Keratinocyte (primary cell): Measurements from ENCODE around the gene RNF175. TPM values are rescaled to one million over a fixed set of nuclear protein-coding genes. Genes with fewer than 3 reads are reported as not detected.

Experiments
- DNase-seq: peaks from one replicate; pipeline ENCODE4 v3.0.0-alpha.2; 2011; ENCODE audit warnings: low read depth, missing footprints, low spot score
- FAIRE-seq: peaks from 2 replicates; lab custom pipeline; 2011; peaks lifted over from hg19 to GRCh38; lab: Jason Lieb, UNC
- H2AFZ ChIP-seq: 2 replicates; pipeline ENCODE4 v1.6.0; 2012; ENCODE audit warnings: low read length, control low read depth, inconsistent platforms; ENCODE audit not compliant: control insufficient read depth
- H3K27ac ChIP-seq: 2 replicates; pipeline ENCODE4 v1.5.1; 2011; ENCODE audit warnings: low read length; ENCODE audit not compliant: control insufficient read depth, insufficient read depth
- H3K27me3 ChIP-seq: 3 replicates; pipeline ENCODE4 v1.6.0; 2011; ENCODE audit warnings: low read length; ENCODE audit not compliant: control insufficient read depth, insufficient read depth; ENCODE audit errors: extremely low read depth
- H3K36me3 ChIP-seq, 2 experiments: 2 replicates in 1 of 2; 3 replicates in 1 of 2; pipeline ENCODE4 v1.5.1; 2011; ENCODE audit warnings: low read length in 2 of 2, mild to moderate bottlenecking in 1 of 2; ENCODE audit not compliant: control insufficient read depth in 2 of 2, insufficient read depth in 2 of 2; ENCODE audit errors: extremely low read depth in 1 of 2
- H3K4me1 ChIP-seq: 3 replicates; pipeline ENCODE4 v1.5.1; 2011; ENCODE audit warnings: low read length; ENCODE audit not compliant: control insufficient read depth, insufficient read depth; ENCODE audit errors: extremely low read depth
- H3K4me2 ChIP-seq: 3 replicates; pipeline ENCODE4 v1.6.0; 2011; ENCODE audit warnings: low read depth, low read length; ENCODE audit not compliant: control insufficient read depth, insufficient read depth; ENCODE audit errors: extremely low read depth
- H3K4me3 ChIP-seq, 3 experiments: fragments of 200-600 bp in 1 of 3; sonication (generic) in 1 of 3; 2 replicates in 2 of 3; 3 replicates in 1 of 3; pipeline ENCODE4 v1.5.1; 2011 to 2016; ENCODE audit warnings: low read length in 3 of 3, mild to moderate bottlenecking in 3 of 3, control low read depth in 2 of 3, inconsistent platforms in 1 of 3, low read depth in 1 of 3, mixed read lengths in 1 of 3, mixed run types in 1 of 3, moderate library complexity in 1 of 3; ENCODE audit not compliant: control insufficient read depth in 2 of 3, insufficient read depth in 2 of 3; ENCODE audit errors: extremely low read depth in 1 of 3
- H3K79me2 ChIP-seq: 2 replicates; pipeline ENCODE4 v1.6.0; 2012; ENCODE audit warnings: low read length; ENCODE audit not compliant: control insufficient read depth, insufficient read depth
- H3K9ac ChIP-seq: 3 replicates; pipeline ENCODE4 v1.6.0; 2011; ENCODE audit warnings: low read length; ENCODE audit not compliant: control insufficient read depth, insufficient read depth; ENCODE audit errors: extremely low read depth
- H3K9me1 ChIP-seq: 3 replicates; pipeline ENCODE4 v1.6.0; 2011; ENCODE audit warnings: low read length; ENCODE audit not compliant: control insufficient read depth, insufficient read depth; ENCODE audit errors: extremely low read depth
- H3K9me3 ChIP-seq: 2 replicates; pipeline ENCODE4 v1.5.1; 2012; ENCODE audit warnings: low read depth, low read length; ENCODE audit not compliant: control insufficient read depth
- H4K20me1 ChIP-seq: 3 replicates; pipeline ENCODE4 v1.6.0; 2011; ENCODE audit warnings: low read length; ENCODE audit not compliant: control insufficient read depth, insufficient read depth; ENCODE audit errors: extremely low read depth
- CTCF ChIP-seq, 3 experiments: IDR thresholded peaks in 1 of 3; conservative IDR thresholded peaks in 1 of 3; optimal IDR thresholded peaks in 1 of 3; 2 replicates in 2 of 3; 3 replicates in 1 of 3; pipeline versions ENCODE3 to v1.5.1; 2011; ENCODE audit warnings: low read length in 3 of 3, mild to moderate bottlenecking in 3 of 3, moderate library complexity in 2 of 3, control low read depth in 1 of 3, inconsistent platforms in 1 of 3; ENCODE audit not compliant: insufficient read depth in 2 of 3; ENCODE audit errors: extremely low read depth in 1 of 3
- EZH2 ChIP-seq: IDR thresholded peaks from one replicate; pipeline ENCODE4 v1.6.1; 2012; ENCODE audit warnings: inconsistent platforms, mild to moderate bottlenecking, low read length, moderate library complexity
- dilution Hi-C: fragments of 300-500 bp; cut with MboI; formaldehyde crosslinking; loops from one replicate; pipeline ENCODE4 v1.7.0; 2020; ENCODE audit warnings: low sequenced_read_pairs; ENCODE audit not compliant: extremely low pct_ligation_motif_present
- polyA plus RNA-seq, 5 experiments: library from polyadenylated mRNA; depleted of rRNA in 3 of 5; stranded (reverse) in 3 of 5; stranded (forward) in 1 of 5; unstranded in 1 of 5; fragments of >200 nt; gene quantifications; 1 replicate in 1 of 5; 2 replicates in 3 of 5; 3 replicates in 1 of 5; pipeline versions ENCODE4 v1.2.1 to v1.2.3, GENCODE V29; 2011 to 2012; ENCODE audit warnings: missing spikeins in 2 of 5, low read depth in 1 of 5, low replicate concordance in 1 of 5

The RNF175 gene
- polyA plus RNA-seq, 1 donor (not counting 4 experiments of a cell fraction or from before 2014, with no cell fraction given), result not detected

GRCh38 chr4:153773236-153773690 is 13.4 kb upstream of the RNF175 start:
- Histone ChIP-seq H3K36me3 (no peaks in the 10 kb centered on the region), H3K4me1 (no peaks in the 10 kb centered on the region), H3K79me2 (no peaks in the 10 kb centered on the region), H3K27me3 (no peaks in the 10 kb centered on the region), H3K4me3 (no peak overlapping the region), H4K20me1 (no peaks in the 10 kb centered on the region), H3K9me3 (no peaks in the 10 kb centered on the region), H2AFZ (no peak overlapping the region), H3K27ac (no peak overlapping the region), H3K9me1 (no peaks in the 10 kb centered on the region), H3K9ac (no peak overlapping the region), H3K4me2 (no peak overlapping the region)
- TF ChIP-seq CTCF (optimal IDR thresholded peaks at IDR 0.05 in 1 of 3, IDR thresholded peaks at IDR 0.05 in 1 of 3, conservative IDR thresholded peaks at IDR 0.05 in 1 of 3; ENCODE audit: extremely low read depth in 1 of 3, insufficient read depth in 2 of 3, low read length in 3 of 3), result peak in 1 of 3 experiments; percentile 8
- no peak for TF ChIP-seq EZH2
- FAIRE-seq (no peak), DNase-seq (no peak)
- dilution Hi-C loops, result no loop called here

- no peaks in the 10 kb centered on the region for H3K9me1 ChIP-seq
- no peaks in the 10 kb centered on the region for H3K79me2 ChIP-seq
- H2AFZ ChIP-seq, result no peak overlapping the region
- H3K9ac ChIP-seq, result no peak overlapping the region
- FAIRE-seq, result no peak
- no peaks in the 10 kb centered on the region for H4K20me1 ChIP-seq
- no peak overlapping the region for H3K27ac ChIP-seq
- no peaks in the 10 kb centered on the region for H3K36me3 ChIP-seq
- H3K9me3 ChIP-seq, result no peaks in the 10 kb centered on the region
- dilution Hi-C loops, result no loop called here
- H3K27me3 ChIP-seq, result no peaks in the 10 kb centered on the region
- H3K4me2 ChIP-seq, result no peak overlapping the region
- no peak for TF ChIP-seq CTCF (optimal IDR thresholded peaks at IDR 0.05 in 1 of 3, IDR thresholded peaks at IDR 0.05 in 1 of 3, conservative IDR thresholded peaks at IDR 0.05 in 1 of 3; ENCODE audit: extremely low read depth in 1 of 3, insufficient read depth in 2 of 3, low read length in 3 of 3)
- TF ChIP-seq EZH2, result no peak
- DNase-seq, result no peak
- H3K4me3 ChIP-seq, result no peak overlapping the region
- no peaks in the 10 kb centered on the region for H3K4me1 ChIP-seq
These were observed 11.2 kb upstream of the RNF175 start for GRCh38 chr4:153771046-153771445.
